Measurements from ENCODE around the gene GGPS1. TPM values are rescaled to one million over a fixed set of nuclear protein-coding genes. Genes with fewer than 3 reads are reported as not detected.
"Not testable (repeated sequence)": the region's sequence is repeated elsewhere in the genome, so short reads cannot be mapped to it uniquely, and the experiment has no call there.

Gene GGPS1
- total RNA-seq, 1 donor from 2014 or later, result 45.5 TPM

DNA sequence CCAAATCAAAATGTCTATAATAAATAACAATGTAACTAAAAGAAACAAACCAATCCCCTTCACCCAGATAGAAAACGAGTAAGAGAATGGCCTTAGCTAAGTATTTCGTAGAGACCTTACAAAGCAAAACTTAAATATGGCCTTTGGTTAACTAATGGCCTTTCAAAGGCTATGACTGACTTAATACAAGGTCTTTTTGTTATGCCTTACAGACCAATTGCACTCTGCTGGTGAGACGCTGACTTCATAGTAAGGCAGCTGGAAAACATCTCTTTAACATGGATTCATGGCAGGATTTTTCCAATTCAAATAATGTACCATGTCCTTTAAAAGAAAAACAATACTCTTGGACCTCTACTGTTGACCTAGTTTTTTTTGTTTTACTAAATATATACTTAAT is 23.1 kb downstream of the GGPS1 start:
- Mint-ChIP-seq H3K27me3 (no peaks in the 10 kb centered on the region), H3K36me3 (no peaks in the 10 kb centered on the region), H3K4me1 (ENCODE audit: unreplicated experiment) (no peaks in the 10 kb centered on the region), H3K27ac (no peak overlapping the region), H3K4me3 (no peak overlapping the region), H3K9me3 (no peaks in the 10 kb centered on the region)
- TF ChIP-seq, protein P1, sequence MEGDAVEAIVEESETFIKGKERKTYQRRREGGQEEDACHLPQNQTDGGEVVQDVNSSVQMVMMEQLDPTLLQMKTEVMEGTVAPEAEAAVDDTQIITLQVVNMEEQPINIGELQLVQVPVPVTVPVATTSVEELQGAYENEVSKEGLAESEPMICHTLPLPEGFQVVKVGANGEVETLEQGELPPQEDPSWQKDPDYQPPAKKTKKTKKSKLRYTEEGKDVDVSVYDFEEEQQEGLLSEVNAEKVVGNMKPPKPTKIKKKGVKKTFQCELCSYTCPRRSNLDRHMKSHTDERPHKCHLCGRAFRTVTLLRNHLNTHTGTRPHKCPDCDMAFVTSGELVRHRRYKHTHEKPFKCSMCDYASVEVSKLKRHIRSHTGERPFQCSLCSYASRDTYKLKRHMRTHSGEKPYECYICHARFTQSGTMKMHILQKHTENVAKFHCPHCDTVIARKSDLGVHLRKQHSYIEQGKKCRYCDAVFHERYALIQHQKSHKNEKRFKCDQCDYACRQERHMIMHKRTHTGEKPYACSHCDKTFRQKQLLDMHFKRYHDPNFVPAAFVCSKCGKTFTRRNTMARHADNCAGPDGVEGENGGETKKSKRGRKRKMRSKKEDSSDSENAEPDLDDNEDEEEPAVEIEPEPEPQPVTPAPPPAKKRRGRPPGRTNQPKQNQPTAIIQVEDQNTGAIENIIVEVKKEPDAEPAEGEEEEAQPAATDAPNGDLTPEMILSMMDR (conservative IDR thresholded peaks at IDR 0.05), result no peak
- no peak for DNase-seq (ENCODE audit: extremely low spot score, unreplicated experiment)

DNA sequence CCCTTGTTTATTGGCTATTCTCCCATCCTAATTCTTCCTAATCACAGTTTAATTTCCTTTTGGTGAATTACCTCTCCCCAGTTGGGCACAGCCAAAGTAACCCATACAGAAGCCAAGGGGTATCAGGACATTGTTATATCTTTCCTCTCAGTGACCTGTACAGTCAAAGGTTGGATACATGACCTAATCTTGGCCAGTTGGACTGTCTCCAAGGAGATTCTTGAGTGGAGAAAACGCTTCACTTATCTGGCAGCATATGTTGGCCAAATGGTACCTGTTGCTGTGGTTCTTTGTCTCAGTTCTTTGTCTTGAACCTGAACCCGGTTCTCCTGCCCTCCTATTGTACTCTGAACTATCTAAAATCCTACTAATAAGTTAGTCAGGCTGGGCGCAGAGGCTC is 23.5 kb downstream of the GGPS1 start:
- H3K27ac Mint-ChIP-seq, result no peak overlapping the region
- DNase-seq (ENCODE audit: extremely low spot score, unreplicated experiment), result no peak

DNA sequence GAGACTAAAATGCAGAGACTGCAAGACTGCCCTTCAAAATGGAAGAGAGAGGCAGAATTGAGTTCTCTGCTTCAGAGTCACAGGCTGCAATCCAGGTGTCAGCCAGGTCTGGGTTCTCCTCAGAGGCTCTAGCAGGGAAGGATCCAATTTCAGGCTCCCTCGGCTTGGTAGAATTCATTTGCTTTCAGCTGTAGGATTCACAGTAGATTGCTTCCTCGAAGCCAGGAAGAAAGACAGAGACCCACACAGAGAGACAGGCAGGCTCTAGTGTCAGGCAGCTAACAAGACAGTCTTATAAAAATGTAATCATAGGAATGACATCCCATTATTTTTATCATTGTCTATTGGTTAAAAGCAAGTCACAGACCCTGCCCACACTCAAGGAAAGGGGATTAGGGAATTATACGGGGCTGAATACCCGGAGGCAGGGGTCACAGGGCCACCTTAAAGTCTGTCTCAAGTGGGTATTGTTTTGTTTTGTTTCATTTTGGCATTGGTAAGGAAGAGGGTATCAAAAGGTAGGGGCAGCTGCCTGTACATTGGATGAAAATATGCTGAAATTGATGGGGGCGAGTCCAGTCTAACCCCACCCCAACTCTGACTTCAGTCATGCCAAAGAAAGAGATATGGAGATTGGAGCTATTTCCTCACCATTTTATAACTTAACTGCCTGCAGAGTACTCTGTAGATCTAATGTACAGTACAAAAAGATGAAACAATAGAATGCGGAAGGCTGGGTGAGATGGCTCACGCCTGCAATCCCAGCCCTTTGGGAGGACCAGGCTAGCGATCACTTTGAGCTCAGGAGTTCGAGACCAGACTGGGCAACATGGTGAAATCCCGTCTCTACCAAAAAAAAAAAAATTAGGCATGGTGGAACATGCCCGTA is 29.4 kb downstream of the GGPS1 start:
- no peak for DNase-seq (ENCODE audit: extremely low spot score, unreplicated experiment)
- H3K4me1 Mint-ChIP-seq (ENCODE audit: unreplicated experiment), result peaks cover 8% of the 10 kb centered on the region
- no peak overlapping the region for H3K27ac Mint-ChIP-seq
- H3K27me3 Mint-ChIP-seq, result no peaks in the 10 kb centered on the region
- H3K36me3 Mint-ChIP-seq, result no peaks in the 10 kb centered on the region
- TF ChIP-seq, protein P1 (conservative IDR thresholded peaks at IDR 0.05), result no peak
- H3K4me3 Mint-ChIP-seq, result no peak overlapping the region
- H3K9me3 Mint-ChIP-seq, result no peaks in the 10 kb centered on the region

More for the DNA sequence above, 23.5 kb downstream of the GGPS1 start:
- no peaks in the 10 kb centered on the region for H3K4me1 Mint-ChIP-seq (ENCODE audit: unreplicated experiment)
- no peaks in the 10 kb centered on the region for H3K9me3 Mint-ChIP-seq
- no peak overlapping the region for H3K4me3 Mint-ChIP-seq
- TF ChIP-seq, protein P1 (conservative IDR thresholded peaks at IDR 0.05), result no peak
- no peaks in the 10 kb centered on the region for H3K36me3 Mint-ChIP-seq
- no peaks in the 10 kb centered on the region for H3K27me3 Mint-ChIP-seq

DNA sequence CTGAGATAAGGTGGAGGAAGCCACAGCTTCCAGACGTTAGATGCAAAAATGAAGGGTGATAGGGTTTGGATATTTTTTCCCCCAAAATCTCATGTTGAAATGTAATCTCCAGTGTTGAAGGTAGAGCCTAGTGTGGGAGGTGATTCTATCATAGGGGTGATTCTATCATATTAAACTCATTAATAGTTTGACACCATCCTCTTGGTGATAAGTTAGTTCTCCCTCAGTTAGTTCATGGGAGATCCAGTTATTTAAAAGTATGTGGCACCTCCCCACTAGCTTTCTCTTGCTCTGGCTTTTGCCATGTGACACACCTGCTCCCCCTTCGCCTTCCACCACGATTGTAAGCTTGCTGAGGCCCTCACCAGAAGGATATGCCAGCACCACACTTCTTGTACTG is 30.5 kb downstream of the GGPS1 start:
- Mint-ChIP-seq H3K36me3 (no peaks in the 10 kb centered on the region), H3K4me3 (no peak overlapping the region), H3K27ac (no peak overlapping the region), H3K4me1 (ENCODE audit: unreplicated experiment) (peaks cover 8% of the 10 kb centered on the region), H3K9me3 (no peaks in the 10 kb centered on the region), H3K27me3 (no peaks in the 10 kb centered on the region)
- TF ChIP-seq, protein P1 (conservative IDR thresholded peaks at IDR 0.05), result no peak
- no peak for DNase-seq (ENCODE audit: extremely low spot score, unreplicated experiment)

DNA sequence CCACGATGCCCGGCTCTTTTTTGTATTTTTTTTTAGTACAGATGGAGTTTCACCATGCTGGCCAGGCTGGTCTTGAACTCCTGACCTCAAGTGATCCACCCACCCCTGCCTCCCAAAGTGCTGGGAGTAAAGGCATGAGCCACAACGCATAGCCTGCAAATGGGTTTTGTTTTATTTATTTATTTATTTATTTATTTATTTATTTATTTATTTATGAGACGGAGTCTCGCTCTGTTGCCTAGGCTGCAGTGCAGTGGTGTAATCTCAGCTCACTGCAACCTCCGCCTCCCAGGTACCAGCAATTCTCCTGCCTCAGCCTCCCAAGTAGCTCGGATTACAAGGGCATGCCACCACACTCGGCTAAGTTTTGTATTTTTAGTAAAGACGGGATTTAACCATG is 35.8 kb downstream of the GGPS1 start:
- peaks cover 20% of the 10 kb centered on the region for H3K4me1 Mint-ChIP-seq (ENCODE audit: unreplicated experiment)
- H3K27me3 Mint-ChIP-seq, H3K9me3 Mint-ChIP-seq: not testable (repeated sequence)

DNA sequence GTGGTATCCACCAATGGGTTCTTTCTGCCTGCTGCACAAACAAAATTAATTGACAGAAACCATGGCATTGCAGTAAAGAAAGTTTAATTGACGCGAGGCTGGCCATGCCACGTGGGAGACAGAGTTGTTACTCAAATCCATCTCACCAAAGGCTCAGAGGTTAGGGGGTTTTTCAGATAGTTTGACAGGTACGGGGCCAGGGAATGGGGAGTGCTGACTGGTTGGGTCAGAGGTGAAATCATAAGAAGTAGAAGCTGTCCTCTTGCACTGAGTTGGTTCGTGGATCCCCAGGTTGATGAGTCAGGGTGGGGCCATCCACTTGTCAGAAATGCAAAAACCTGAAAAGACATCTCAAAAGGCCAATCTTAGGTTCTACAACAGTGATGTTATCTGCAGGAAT is 37.9 kb downstream of the GGPS1 start:
- H3K27me3 Mint-ChIP-seq, result no peaks in the 10 kb centered on the region
- DNase-seq (ENCODE audit: extremely low spot score, unreplicated experiment), result no peak
- H3K9me3 Mint-ChIP-seq, result no peaks in the 10 kb centered on the region
- H3K4me1 Mint-ChIP-seq (ENCODE audit: unreplicated experiment), result peaks cover 25% of the 10 kb centered on the region
- H3K27ac Mint-ChIP-seq, result peak overlapping the region; percentile 96
- TF ChIP-seq, protein P1 (conservative IDR thresholded peaks at IDR 0.05), result no peak
- peaks cover 5% of the 10 kb centered on the region for H3K36me3 Mint-ChIP-seq
- peak overlapping the region; percentile 97 for H3K4me3 Mint-ChIP-seq

More for the DNA sequence above, 35.8 kb downstream of the GGPS1 start:
- not testable (repeated sequence) for H3K4me3 Mint-ChIP-seq; H3K27ac Mint-ChIP-seq; H3K36me3 Mint-ChIP-seq; DNase-seq (ENCODE audit: extremely low spot score, unreplicated experiment)
